SKM-1 (cell line): ENCODE results near the gene MMP17.
"Not testable (repeated sequence)": the region's sequence is repeated elsewhere in the genome, so short reads cannot be mapped to it uniquely, and the experiment has no call there.

Experiments
- DNase-seq: peaks from one replicate; lab custom pipeline; 2025; ENCODE audit not compliant: unreplicated experiment; lab: John Stamatoyannopoulos, UW

Gene MMP17

DNA sequence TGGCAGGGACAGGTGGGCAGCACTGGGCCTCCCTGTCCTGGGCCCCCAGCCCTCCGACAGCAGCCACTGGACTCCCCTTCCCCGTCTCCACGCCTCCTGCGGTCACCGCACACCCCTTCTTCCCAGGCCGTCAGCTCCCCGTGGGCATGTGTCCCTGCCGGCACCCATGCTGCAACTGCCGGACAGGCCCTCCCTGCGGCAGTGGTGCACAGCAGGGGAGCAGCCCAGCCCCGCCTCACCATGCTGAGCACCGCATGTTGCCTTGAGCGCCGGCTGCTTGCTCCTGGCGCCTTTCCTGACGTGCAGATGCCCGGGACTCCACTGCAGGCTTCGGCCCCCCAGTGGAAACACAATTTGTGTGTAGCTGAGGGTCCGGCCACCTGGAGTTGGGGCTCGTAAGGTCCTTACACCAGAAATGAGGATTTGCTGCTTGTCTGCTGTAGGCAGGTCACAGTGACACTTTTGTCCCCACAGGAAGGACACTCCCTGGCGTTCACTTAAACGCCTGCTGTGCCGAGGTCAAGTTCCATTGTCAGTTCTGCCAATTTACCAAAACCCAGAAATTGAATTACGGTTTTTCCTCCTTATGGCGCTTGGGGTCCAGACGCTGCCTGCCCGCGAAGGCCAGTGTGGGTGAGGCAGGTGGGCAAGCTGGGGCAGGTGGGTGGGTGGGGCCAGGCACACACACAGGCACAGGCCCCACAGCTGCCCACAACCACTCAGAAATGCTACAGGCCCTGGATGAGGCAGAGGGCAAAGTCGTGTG, 28.2 kb upstream of the MMP17 start:
- DNase-seq = no peak

DNA sequence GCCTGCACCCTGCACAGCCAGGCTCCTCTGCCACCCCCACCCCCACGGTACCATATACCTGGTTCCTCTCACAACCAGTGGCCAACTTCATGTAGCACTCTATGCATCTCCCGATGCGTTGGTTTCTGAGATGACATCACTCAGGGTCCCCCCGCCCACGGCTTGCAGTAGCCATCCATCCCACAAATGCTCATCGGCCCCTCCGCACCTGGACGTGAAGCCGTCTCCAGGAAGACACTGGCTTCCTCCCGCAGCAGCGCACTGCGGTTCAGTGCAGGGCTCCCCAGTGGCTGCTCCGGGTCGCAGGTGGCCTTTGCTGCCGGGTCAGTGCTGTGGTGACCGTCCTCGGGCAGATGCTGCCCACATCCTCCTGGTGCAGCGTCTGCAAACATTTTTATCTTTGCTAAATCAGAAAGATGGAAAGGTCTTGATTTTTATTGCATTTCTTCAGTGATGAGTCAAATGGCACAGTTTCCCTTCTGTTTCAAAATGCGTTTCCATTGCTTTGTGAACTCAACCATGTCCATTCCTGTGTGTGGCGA, 27.5 kb upstream of the MMP17 start:
- DNase-seq = no peak

DNA sequence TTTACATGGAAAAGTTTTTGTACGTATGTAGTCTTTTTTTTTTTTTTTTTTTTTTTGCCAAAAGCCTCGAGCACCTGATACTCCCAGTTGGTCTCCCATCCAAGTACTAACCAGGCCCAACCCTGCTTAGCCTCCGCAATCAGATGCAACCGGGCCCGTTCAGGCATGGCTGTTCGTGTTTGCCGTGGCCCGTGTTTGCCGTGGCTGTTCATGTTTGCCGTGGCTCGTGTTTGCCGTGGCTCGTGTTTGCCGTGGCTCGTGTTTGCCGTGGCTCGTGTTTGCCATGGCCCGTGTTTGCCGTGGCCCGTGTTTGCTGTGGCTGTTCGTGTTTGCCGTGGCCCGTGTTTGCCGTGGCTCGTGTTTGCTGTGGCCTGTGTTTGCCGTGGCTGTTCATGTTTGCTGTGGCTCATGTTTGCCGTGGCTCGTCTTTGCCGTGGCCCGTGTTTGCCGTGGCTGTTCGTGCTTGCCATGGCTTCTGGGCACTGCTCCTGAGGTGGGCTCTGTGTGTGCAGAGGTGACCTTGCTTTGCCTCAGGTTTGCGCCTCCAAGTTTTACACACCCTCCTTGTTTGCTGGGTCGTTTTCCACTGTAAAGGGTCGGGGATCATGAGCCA, 26.8 kb upstream of the MMP17 start:
- no peak for DNase-seq

DNA sequence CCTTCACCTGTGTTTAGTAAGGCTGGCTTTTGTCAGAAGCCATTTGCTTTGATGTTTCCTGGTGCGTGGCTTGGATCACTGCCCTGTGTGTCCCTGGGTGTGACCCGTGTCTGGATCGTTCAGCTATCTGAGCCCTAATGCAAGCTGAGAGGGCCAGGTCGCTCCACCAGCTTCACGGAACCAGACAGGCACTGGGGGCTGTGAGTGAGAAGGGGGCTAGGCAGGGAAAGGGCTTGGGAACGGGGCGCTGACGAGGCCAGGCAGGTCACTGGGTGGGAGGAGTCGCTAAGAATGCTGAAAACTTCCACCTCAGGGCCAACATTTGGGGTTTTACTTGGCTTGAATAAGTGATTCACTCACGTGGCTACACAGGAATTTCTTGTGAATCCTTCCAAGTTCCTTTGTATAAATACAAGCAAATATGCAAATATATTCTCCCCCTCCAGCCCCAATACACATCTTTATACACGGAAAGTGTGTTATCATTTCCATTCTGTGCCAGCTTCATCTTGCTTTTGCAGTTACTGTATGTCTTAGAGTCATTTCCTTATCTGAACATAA, 24.2 kb upstream of the MMP17 start:
- no peak for DNase-seq

DNA sequence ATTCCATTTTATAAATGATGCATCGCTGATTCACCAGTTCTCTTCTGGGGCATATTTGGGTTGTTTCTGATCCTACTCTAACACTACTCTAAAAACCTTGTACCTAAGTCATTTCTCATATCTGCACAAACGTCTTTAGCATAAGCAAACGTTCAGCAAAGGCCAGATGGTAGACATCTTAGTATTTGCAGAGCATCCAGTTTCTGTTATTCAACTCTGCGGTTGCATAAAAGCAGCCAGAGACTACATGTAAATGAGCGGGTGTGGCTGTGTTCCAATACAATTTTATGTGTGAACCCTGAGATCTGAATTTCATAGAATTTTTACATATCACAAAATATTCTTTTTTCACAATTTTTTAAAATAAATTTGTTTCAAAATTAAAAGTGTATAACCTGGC, 22.8 kb upstream of the MMP17 start:
- no peak for DNase-seq

DNA sequence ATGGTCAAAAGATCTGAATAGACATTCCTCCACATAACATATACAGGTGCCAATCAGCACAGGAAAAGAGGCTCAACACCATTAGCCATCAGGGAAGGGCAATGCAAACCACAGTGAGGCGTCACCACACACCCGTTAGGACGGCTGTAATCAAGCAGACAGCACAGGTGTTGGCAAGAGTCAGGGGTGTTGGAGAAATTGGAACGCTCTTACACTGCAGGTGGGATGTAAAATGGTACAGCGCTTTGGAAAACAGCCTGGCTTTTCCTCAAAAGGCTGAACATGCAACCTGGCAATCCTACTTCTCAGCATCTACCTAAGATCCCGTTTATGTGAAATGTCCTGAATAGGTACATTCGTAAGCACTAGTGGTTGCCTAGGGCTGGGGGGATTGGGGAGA, 21.5 kb upstream of the MMP17 start:
- no peak for DNase-seq

DNA sequence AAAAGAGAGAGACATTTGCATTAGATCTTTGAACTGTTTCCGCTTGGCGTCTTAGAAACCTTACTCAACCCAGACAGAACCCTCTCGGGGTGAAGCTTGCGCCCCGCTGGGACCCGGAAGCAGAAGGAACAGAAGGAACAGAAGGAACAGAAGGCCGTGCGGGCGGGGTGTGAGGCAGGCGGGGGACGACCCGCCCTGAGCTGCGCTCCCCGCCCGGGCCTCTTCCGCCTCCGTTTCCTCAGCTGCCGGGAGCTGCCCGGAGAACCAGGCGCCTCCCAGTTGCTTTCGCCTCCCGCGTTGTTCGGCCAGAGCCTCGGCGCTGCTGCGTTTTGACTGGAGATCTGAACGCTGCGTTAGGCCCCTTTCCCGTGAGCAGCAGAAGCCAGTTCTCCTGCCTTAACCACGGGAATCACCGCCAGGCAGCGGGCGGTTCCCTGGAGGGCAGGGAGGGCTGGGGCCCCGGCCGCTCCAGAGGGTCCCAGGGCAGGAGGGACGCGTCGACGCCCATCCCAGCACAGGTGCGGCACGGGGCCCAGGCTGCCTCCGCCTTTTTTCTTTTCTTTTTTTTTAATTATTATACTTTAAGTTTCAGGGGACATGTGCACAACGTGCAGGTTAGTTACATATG, 19.3 kb upstream of the MMP17 start:
- DNase-seq = no peak

DNA sequence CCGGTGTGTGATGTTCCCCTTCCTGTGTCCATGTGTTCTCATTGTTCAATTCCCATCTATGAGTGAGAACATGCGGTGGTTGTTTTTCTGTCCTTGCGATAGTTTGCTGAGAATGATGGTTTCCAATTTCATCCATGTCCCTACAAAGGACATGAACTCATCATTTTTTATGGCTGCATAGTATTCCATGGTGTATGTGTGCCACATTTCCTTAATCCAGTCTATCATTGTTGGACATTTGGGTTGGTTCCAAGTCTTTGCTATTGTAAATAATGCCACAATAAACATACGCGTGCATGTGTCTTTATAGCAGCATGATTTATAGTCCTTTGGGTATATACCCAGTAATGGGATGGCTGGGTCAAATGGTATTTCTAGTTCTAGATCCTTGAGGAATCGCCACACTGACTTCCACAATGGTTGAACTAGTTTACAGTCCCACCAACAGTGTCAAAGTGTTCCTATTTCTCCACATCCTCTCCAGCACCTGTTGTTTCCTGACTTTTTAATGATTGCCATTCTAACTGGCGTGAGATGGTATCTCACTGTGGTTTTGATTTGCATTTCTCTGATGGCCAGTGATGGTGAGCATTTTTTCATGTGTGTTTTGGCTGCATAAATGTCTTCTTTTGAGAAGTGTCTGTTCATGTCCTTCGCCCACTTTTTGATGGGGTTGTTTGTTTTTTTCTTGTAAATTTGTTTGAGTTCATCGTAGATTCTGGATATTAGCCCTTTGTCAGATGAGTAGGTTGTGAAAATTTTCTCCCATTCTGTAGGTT, 18.5 kb upstream of the MMP17 start:
- DNase-seq = not testable (repeated sequence)

DNA sequence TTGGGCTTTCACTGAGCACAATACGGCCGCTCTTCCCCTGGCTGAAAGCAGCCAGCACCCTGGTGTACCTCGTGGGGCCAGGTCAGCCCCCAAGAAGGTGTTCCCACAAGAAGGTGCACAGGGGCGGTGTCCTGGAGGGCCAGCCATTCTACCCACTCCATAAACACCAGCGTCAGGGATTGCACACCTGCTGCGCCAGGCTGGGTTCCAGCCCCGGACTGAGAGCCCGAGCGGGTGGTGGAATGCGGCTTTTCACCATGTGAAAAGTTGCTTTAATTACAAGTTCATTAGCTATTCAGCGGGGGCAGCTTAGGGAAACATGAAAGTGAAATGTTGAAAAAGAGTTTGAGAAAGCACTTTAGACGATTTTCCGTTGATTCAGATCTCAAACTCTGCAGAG, 17.5 kb upstream of the MMP17 start:
- no peak for DNase-seq

DNA sequence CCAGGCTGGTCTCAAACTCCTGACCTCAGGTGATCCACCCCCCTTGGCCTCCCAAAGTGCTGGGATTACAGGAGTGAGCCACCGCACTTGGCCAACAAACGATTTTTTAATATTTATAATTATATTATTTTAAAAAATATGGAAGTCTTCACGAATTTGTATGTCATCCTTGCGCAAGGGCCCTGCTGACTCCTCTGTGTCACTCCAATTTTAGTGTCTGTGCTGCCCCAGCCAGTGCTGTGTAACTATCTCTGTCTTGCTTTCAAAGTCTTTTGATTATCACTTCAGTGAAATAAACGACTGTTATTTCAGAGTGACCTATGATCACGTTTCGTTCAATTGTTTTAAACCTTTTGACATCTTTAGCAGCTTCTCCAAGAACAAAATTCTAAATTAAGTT, 13.1 kb upstream of the MMP17 start:
- DNase-seq = no peak

DNA sequence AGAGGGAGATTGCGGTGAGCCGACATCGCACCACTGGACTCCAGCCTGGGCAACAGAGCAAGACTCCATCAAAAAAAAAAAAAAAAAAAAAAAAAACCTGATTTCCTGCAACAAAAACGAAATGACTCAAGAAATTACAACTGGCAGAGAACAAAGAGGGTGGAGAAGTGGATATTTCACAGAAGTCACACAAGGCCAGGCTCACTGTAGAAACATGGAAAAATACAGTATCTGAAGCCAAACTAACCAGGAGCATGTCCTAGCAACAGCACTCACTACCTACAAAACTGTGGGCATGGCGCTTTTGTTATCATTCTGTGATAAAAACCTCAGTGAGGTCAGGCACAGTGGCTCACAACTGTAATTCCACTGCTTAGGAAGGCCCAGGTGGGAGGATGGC, 11.7 kb upstream of the MMP17 start:
- DNase-seq = no peak

DNA sequence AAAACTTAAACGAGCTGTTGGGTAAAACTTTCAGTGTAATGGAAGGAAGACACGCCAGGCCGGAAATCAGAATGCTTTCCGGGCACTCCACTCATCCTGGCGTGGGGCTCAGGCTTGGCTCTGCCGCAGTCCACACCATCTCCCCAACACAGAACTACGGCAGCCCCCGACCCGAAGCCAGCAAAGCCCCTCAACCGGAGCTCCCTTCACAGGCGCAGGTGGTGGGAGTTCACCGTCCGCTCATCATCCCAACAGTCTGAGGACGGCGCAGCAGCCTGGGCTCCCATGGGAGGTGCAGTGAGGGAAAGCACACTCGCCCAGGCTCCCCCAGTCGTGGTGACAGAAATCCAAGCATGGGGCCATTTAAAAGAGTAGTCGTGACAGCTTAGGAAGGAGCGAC, 11.0 kb upstream of the MMP17 start:
- DNase-seq = no peak

DNA sequence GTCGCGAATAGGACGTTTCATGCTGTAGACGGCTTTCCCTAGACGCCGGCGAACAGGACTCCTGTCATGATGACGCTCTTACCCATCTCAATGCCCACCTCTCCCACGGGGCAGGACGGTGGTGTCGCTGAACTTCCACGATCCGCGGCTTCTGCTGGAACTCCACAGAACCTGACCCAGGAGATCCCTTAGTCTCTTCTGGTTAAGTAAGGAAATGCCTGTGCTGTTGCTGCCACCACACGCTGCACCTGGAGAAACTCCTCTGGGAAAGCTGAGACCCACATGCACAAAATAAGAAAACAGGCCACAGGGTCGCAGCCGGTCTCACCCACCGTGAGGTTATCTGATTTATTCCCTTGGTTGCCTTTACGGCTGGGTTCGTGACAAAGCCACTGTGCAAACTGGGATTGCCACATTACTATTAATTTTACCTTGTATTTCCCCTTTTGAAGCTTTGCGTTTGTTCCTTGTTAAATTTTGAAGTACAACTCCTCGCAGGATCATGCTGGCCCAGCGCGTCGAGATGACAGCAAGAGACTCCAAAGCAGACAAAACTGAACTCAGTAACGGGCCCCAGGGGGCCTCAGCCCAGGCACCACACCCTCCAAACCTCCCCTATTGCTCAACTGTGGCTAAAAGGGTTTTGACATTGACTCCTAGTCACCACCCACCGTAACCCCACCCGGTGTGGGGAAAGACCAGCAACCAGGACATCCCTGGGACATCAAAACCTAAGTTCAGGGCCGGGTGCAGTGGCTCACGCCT, 9.2 kb upstream of the MMP17 start:
- peak; percentile 73 for DNase-seq

DNA sequence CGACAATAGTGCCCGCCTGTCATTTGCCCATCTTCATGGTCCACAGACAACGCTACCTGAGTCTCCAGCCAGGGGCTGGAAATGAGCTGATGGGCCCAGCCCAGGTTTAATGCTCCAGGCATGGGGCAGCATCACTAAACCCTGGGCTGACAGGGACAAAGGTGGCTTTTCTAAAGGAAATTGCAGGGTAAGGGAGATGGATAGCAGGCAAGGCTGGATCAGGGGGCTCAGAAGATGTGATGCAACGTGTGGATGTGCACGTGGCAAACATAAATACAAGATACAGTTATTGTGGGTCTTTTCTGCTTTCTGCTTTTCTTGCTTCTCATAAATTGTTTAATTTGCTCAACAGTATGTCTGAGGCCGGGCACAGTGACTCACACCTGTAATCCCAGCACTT, 3.7 kb upstream of the MMP17 start:
- DNase-seq = no peak

DNA sequence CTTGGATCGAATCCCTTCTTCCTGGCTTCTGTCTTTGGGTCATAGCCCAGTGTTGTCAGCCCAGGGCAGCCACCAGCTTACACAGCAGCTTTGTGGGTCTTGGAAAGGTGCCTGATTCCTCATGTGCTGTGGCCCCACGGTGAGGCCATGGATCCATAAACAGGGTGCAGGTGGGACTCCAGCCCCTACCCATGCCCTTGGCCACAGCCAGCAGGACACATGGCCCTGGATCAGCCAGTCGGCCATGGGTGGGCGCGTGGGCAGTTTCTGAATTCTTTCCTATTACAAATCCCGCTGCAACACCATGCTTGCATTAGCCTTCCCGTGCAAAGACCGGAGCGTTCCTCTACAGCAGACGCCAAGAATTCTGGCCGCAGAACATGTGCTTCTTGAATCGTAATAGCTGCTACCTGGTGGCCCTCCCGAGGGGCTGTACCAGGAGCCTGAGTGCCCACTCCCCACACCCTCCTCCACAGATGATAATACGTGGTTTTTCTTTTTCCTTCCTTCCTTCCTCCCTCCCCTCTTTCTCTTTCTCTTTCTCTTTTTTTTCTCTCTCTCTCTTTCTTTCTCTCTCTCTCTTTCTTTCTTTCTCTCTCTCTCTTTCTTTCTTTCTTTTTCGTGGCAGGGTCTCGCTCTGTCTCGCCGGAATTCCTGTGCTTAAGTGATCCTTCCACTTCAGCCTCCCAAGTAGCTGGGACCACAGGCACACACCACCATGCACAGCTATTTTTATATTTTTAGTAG, 2.9 kb upstream of the MMP17 start:
- DNase-seq = no peak

DNA sequence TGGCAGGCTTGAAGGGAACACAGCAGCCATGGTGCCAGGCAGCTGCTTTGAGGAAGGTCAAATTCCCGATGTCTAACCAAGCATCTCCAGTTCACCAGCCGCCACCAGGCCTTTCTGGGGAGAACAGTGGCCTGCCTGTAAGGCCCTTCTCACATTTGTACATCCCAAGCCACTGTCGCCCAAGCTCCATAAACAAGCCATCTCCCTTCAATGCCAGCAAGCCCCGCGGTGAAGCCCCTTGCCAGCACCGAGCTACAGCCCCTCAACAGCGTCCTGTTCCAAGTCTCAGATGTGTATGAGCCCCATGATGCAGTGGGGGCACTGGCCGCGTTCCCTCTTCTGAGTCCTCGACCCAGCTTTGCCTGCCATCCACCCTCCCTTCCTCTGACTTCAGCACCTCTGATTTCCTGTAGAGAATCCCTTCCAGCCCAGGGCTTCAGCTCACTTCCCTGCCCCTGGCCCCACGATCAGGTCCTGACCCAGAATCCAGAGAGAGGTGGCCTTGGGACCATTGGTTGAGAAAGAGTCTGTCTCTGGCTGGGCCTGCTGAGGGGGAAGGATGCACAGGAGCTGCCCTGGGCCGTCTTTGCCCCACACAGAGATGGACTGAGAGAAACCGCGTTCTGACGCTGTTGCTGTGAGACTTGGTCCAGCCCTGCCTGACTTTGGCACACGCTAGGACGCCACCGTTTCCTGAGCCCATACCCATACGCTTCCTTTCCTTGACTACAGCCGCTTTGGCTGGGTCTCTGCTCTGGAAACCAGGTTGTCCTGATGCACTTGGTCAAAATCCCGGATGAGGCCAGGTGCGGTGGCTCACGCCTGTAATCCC, 1.9 kb upstream of the MMP17 start:
- no peak for DNase-seq

DNA sequence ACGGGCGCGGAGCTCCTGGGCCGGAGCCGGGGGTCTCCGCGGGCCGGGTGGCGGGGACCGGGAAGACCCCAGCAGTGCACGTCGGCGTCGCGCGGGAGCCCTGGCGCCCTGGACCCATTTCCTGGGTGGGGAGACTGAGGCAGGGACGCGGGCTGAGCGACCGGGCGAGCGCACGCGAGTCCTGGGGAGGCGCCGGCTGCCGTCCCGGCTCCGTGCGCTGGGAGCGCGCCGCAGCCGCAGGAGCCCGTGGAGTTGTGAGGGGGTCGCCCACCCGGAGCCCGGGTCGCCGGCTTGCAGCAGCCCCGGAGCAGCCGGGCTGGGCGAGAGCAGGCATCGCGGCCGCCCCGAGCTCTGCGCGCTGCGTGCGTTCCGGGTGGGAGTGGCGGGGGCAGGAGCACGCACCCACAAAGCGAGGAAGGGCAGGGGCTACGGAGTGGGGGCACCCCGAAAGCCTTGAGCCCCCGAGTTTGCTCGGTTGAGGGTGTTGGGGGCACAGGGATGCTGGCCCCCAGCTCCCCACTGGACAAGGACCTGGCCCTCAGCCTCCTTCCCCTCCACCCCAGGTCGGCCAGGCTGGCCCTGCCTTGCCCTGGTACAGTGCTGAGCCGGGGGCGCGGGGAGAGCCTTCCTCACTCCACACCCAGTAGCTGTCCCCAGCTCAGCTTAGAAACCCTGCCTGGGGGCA, 620 bp downstream of the MMP17 start:
- no peak for DNase-seq

DNA sequence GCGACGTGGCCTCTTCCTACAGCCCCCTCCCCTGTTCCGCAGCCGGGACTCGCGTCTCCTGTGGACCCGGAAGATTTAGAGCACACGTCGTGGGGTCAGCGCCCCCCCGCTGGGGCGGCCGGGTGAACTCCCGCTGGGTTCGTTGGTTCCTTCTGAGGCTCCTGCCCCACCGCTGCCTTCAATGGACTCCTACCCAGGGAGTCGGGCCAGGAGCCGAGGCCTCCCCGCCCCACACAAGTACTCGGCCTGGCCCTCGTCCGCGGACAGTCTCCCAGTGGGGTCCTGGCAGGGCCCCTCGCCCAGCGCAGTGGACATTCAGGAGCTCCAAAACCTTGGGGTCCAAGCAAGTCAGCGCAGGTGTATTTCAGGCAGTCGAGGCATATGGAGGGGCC, 1.2 kb downstream of the MMP17 start:
- no peak for DNase-seq
